Measurements from ENCODE around the gene NTM.

Gene NTM

GRCh38 chr11:132245403-132246385 is 875.3 kb downstream of the NTM start:
- no peak for TF ChIP-seq EZH2phosphoT487 (IDR thresholded peaks at IDR 0.05; ENCODE audit: low read depth)
- no peak for TF ChIP-seq CTCF (IDR thresholded peaks at IDR 0.05; ENCODE audit: low read depth, low read length)

GRCh38 chr11:132248580-132248979 is 878.2 kb downstream of the NTM start:
- Histone ChIP-seq H3K4me3 (ENCODE audit: low read length) (no peak overlapping the region), H3K4me1 (ENCODE audit: low read length) (no peaks in the 10 kb centered on the region), H3K27me3 (ENCODE audit: low read depth, low read length) (peaks cover 39% of the 10 kb centered on the region), H3K9ac (ENCODE audit: low read length) (no peak overlapping the region), H3K79me2 (ENCODE audit: low read length) (no peaks in the 10 kb centered on the region), H3K27ac (ENCODE audit: low read length) (no peak overlapping the region), H3K4me2 (ENCODE audit: low read length) (no peak overlapping the region), H4K20me1 (ENCODE audit: insufficient read depth, low read length) (no peaks in the 10 kb centered on the region), H3K36me3 (replicated peaks; ENCODE audit: low read depth, low read length) (no peaks in the 10 kb centered on the region), H2AFZ (ENCODE audit: low read depth, low read length) (no peak overlapping the region), H3K9me3 (ENCODE audit: insufficient read depth, low read length) (no peaks in the 10 kb centered on the region)
- TF ChIP-seq EZH2phosphoT487 (IDR thresholded peaks at IDR 0.05; ENCODE audit: low read depth) (no peak), CTCF (IDR thresholded peaks at IDR 0.05; ENCODE audit: low read depth, low read length) (no peak)

More at GRCh38 chr11:132245403-132246385, 875.3 kb downstream of the NTM start:
- H3K27ac ChIP-seq (ENCODE audit: low read length): no peak overlapping the region
- no peak overlapping the region for H2AFZ ChIP-seq (ENCODE audit: low read depth, low read length)
- H3K36me3 ChIP-seq (replicated peaks; ENCODE audit: low read depth, low read length): no peaks in the 10 kb centered on the region
- no peaks in the 10 kb centered on the region for H4K20me1 ChIP-seq (ENCODE audit: insufficient read depth, low read length)
- H3K4me1 ChIP-seq (ENCODE audit: low read length): no peaks in the 10 kb centered on the region
- H3K27me3 ChIP-seq (ENCODE audit: low read depth, low read length): peaks cover 34% of the 10 kb centered on the region
- H3K79me2 ChIP-seq (ENCODE audit: low read length): no peaks in the 10 kb centered on the region
- H3K4me2 ChIP-seq (ENCODE audit: low read length): no peak overlapping the region
- no peak overlapping the region for H3K9ac ChIP-seq (ENCODE audit: low read length)
- H3K4me3 ChIP-seq (ENCODE audit: low read length): no peak overlapping the region
- no peaks in the 10 kb centered on the region for H3K9me3 ChIP-seq (ENCODE audit: insufficient read depth, low read length)

GRCh38 chr11:132249256-132249655 is 878.8 kb downstream of the NTM start:
- H3K4me3 ChIP-seq (ENCODE audit: low read length): no peak overlapping the region
- H3K4me2 ChIP-seq (ENCODE audit: low read length): no peak overlapping the region
- no peak overlapping the region for H3K9ac ChIP-seq (ENCODE audit: low read length)

More at GRCh38 chr11:132249256-132249655, 878.8 kb downstream of the NTM start:
- Histone ChIP-seq H3K36me3 (replicated peaks; ENCODE audit: low read depth, low read length) (no peaks in the 10 kb centered on the region), H3K79me2 (ENCODE audit: low read length) (no peaks in the 10 kb centered on the region), H2AFZ (ENCODE audit: low read depth, low read length) (no peak overlapping the region), H3K9me3 (ENCODE audit: insufficient read depth, low read length) (no peaks in the 10 kb centered on the region), H4K20me1 (ENCODE audit: insufficient read depth, low read length) (no peaks in the 10 kb centered on the region), H3K27me3 (ENCODE audit: low read depth, low read length) (peaks cover 39% of the 10 kb centered on the region), H3K4me1 (ENCODE audit: low read length) (no peaks in the 10 kb centered on the region), H3K27ac (ENCODE audit: low read length) (no peak overlapping the region)
- no peak for TF ChIP-seq CTCF (IDR thresholded peaks at IDR 0.05; ENCODE audit: low read depth, low read length)
- no peak for TF ChIP-seq EZH2phosphoT487 (IDR thresholded peaks at IDR 0.05; ENCODE audit: low read depth)

All from OCI-LY3 (cell line).